ENCODE results near the gene TBL1XR1. TPM values are rescaled to one million over a fixed set of nuclear protein-coding genes. Genes with fewer than 3 reads are reported as not detected.

Gene TBL1XR1
- total and polyA plus RNA-seq, 2 of the 8 experiments (the other 6 are each of a cell fraction or from before 2014, with no cell fraction given): 28.1 to 147 TPM

DNA sequence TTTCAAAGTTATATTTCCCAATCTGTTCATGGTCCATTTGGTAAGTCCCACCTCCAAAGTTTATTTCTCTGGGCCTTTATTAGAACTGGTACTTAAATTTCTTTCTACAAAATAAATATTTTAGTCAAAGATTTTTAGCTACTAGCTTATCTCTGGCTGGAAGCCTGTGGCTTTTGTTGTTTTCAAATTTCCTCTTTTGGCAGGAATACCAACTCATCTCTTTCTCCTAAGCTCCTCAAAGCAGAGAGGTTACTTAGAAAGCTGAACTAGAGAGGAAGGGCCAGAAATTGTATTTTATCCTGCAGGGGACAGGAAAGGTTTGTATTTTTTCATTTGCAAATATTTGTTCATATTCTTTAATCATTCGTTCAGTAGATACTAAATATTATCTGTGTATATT is 227.8 kb downstream of the TBL1XR1 start:
- TF ChIP-seq CEBPB (IDR thresholded peaks at IDR 0.05; ENCODE audit: low read depth, low read length): no peak
- TF ChIP-seq RNF2 (IDR thresholded peaks at IDR 0.05; ENCODE audit: borderline replicate concordance, low read depth, low read length, missing control alignments, poor library complexity, severe bottlenecking): no peak
- no peak for TF ChIP-seq HDAC2 (IDR thresholded peaks at IDR 0.05; ENCODE audit: borderline replicate concordance in 1 of 2, low read depth in 2 of 2, low read length in 2 of 2)
- no peak for TF ChIP-seq SIX5 (IDR thresholded peaks at IDR 0.05; ENCODE audit: low read depth, low read length)
- TF ChIP-seq POU5F1 (IDR thresholded peaks at IDR 0.05; ENCODE audit: low read depth, low read length): no peak
- no peak overlapping the region for H3K9ac ChIP-seq (replicated peaks in 1 of 4; ENCODE audit: extremely low read depth in 1 of 4, low read depth in 3 of 4, low read length in 3 of 4)
- FAIRE-seq (no peak), DNase-seq (ENCODE audit: low read depth in 1 of 2, low spot score in 2 of 2) (no peak)
- no peaks in the 10 kb centered on the region for H3K4me1 ChIP-seq (replicated peaks in 1 of 4; ENCODE audit: control insufficient read depth in 3 of 4, insufficient read depth in 4 of 4, low read length in 3 of 4)
- H2AFZ ChIP-seq (ENCODE audit: low read length): no peak overlapping the region
- no peak overlapping the region for H2BK12ac ChIP-seq (ENCODE audit: low read depth, low read length)
- H3K27ac ChIP-seq (ENCODE audit: low read depth, low read length): no peak overlapping the region
- no peak overlapping the region for H3K14ac ChIP-seq (ENCODE audit: insufficient read length)
- no peak overlapping the region for H3K4me2 ChIP-seq (ENCODE audit: insufficient read depth in 1 of 2, low read depth in 2 of 2, low read length in 2 of 2)
- no peaks in the 10 kb centered on the region for H3K36me3 ChIP-seq (ENCODE audit: control insufficient read depth in 2 of 4, insufficient read depth in 4 of 4, low read length in 3 of 4)
- H3K9me3 ChIP-seq (ENCODE audit: insufficient read depth in 2 of 2, low read depth in 1 of 2, low read length in 1 of 2): no peaks in the 10 kb centered on the region
- H3K56ac ChIP-seq (replicated peaks; ENCODE audit: insufficient read length, low read depth, low read length): no peak overlapping the region
- H2AK5ac ChIP-seq (ENCODE audit: low read depth, low read length): no peak overlapping the region
- H3K79me2 ChIP-seq (ENCODE audit: control insufficient read depth in 1 of 2, insufficient read depth in 2 of 2, low read length in 2 of 2): no peaks in the 10 kb centered on the region
- no peak overlapping the region for H3K4me3 ChIP-seq (ENCODE audit: extremely low read depth in 1 of 4, insufficient read depth in 2 of 4, low read depth in 3 of 4, low read length in 4 of 4)
- no peaks in the 10 kb centered on the region for H3K27me3 ChIP-seq (replicated peaks in 1 of 4; ENCODE audit: control insufficient read depth in 3 of 4, extremely low read depth in 1 of 4, insufficient read depth in 3 of 4, low read length in 3 of 4)
- no peak overlapping the region for H3K4ac ChIP-seq (replicated peaks; ENCODE audit: insufficient read length, low read depth, low read length)
- no peak overlapping the region for H4K91ac ChIP-seq (replicated peaks; ENCODE audit: insufficient read length, low read length)
- no peak overlapping the region for H2BK20ac ChIP-seq (ENCODE audit: low read length)
- H4K8ac ChIP-seq (ENCODE audit: extremely low read depth, insufficient read depth, low read length): no peak overlapping the region
- H3K23ac ChIP-seq (ENCODE audit: insufficient read length): no peak overlapping the region
- no peak overlapping the region for H4K5ac ChIP-seq (ENCODE audit: insufficient read length, low read depth, low read length)
- ChIA-PET CTCF (ENCODE audit: partially characterized antibody) (interaction anchor here (1.3 to 1.4 kb wide), 2 partner anchors 327 to 455 kb away, joined by 4 read pairs; no protein-coding TSS in a partner anchor), POLR2A (ENCODE audit: partially characterized antibody) (interaction anchor here (0.6 kb wide), 2 partner anchors 37 to 66 kb away, joined by 4 read pairs; no protein-coding TSS in a partner anchor)
- no peaks in the 10 kb centered on the region for H4K20me1 ChIP-seq (replicated peaks in 1 of 2; ENCODE audit: control insufficient read depth in 1 of 2, insufficient read depth in 2 of 2, low read length in 2 of 2)
- no peak overlapping the region for H2BK15ac ChIP-seq (ENCODE audit: low read length)
- no peak overlapping the region for H3K18ac ChIP-seq (ENCODE audit: extremely low read depth, low read length)
- H2BK5ac ChIP-seq (ENCODE audit: low read depth, low read length): no peak overlapping the region
- 90% methylated on average over 1 of the region's 1 CpG; no CpG with 5 or more reads in 1 of the 2 experiments for WGBS, 2 experiments (ENCODE audit: extremely low coverage in 1 of 2, insufficient coverage in 1 of 2, insufficient read length in 1 of 2, insufficient replicate concordance in 2 of 2, low coverage in 1 of 2, low lambda C conversion rate in 2 of 2, missing lambda C conversion rate in 1 of 2)
- no peaks in the 10 kb centered on the region for H3K23me2 ChIP-seq (ENCODE audit: low read depth, low read length)
- H2BK120ac ChIP-seq (replicated peaks; ENCODE audit: low read depth, low read length): no peak overlapping the region
- H3K79me1 ChIP-seq (ENCODE audit: low read depth, low read length): no peaks in the 10 kb centered on the region

Data from H1 (cell line).